ENCODE measurements around the gene ZNF282.

ZNF282 gene

DNA sequence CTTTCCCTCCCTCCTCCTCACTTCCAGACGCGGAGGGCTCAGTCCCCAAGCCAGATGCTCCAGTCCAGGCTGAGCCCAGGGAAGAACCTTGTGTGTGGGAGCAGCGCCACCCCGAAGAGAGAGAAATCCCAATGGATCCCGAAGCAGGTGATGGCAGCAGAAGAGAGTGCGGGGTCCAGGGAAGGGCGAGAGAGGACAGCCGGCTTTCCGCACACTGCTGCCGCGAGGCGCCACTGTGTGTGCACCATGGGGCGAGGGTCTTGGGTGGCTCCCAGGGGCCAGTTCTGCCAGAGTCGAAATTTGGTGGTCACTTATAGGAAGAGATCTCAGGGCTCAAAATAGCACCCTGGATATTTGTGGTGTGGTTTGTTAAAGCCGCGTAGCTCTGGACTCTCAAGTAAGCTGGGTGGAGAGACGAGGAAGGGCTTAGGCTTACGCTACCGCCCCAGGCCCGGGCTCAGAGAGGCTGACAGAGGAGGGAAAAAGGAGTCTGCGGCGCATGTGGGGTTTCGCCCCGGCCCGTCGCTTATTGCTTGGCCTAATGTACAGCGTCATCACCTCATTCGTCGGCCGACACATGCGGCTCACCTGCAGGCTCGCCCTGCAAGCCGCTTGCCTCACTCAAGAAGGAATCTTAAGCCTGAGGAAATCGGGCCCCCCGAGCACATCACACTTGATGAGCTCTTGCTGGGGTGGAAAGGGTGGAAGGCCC lies 12.1 kb downstream of the ZNF282 start:
- no peak overlapping the region for H3K4me3 ChIP-seq (ENCODE audit: insufficient read depth, low read depth, low read length, poor library complexity, severe bottlenecking)
- H3K27ac ChIP-seq (ENCODE audit: insufficient read depth, low read length, poor library complexity, severe bottlenecking), result no peak overlapping the region
- no peaks in the 10 kb centered on the region for H3K27me3 ChIP-seq (replicated peaks; ENCODE audit: control insufficient read depth, insufficient read depth, low read length, poor library complexity, severe bottlenecking)
- H3K36me3 ChIP-seq (ENCODE audit: control insufficient read depth, insufficient read depth, low read length), result peaks cover 56% of the 10 kb centered on the region
- DNase-seq, result no peak
- no peaks in the 10 kb centered on the region for H3K9me3 ChIP-seq (ENCODE audit: control insufficient read depth, low read length)
- H3K4me1 ChIP-seq (ENCODE audit: control insufficient read depth, insufficient read depth, low read length, poor library complexity, severe bottlenecking), result no peaks in the 10 kb centered on the region

DNA sequence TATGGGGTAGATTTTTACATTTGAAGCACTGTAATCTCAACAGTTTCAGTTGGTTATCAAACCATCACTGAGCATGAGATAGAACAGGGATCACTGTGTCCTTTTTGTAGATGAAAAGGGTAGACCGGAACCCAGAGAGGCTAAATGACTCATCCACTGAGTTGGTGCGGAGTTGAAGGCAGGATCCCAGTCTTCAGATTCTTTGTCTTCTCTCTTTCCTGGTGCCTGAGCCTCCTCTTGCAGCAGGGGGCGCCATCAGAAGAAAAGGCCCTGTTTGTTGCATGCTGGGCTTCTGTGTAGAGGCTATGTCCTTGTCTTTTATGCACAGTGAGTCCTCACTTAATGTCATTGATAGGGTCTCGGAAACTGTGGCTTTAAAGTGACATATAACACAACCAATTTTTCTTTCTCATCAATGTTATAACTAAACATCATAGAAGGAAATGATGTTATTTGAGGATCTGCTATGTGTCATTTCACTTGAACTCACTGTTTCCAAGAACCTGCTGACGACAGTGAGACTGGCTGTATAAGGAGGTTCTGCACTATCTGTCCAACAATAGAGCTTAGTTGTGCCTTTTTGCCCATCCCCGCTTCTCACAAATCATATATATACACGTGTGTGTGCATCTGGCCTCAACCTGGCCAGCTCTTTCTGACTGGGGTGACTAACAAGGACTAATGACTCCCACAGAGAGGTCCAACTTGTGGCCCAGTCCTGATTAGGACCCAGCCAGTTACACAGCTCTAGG lies 14.3 kb downstream of the ZNF282 start:
- H3K4me3 ChIP-seq (ENCODE audit: insufficient read depth, low read depth, low read length, poor library complexity, severe bottlenecking), result no peak overlapping the region
- H3K27me3 ChIP-seq (replicated peaks; ENCODE audit: control insufficient read depth, insufficient read depth, low read length, poor library complexity, severe bottlenecking), result no peaks in the 10 kb centered on the region
- H3K9me3 ChIP-seq (ENCODE audit: control insufficient read depth, low read length), result no peaks in the 10 kb centered on the region
- peak; percentile 12 to 40 (median 36) for DNase-seq
- H3K4me1 ChIP-seq (ENCODE audit: control insufficient read depth, insufficient read depth, low read length, poor library complexity, severe bottlenecking), result no peaks in the 10 kb centered on the region
- H3K36me3 ChIP-seq (ENCODE audit: control insufficient read depth, insufficient read depth, low read length), result peaks cover 64% of the 10 kb centered on the region
- H3K27ac ChIP-seq (ENCODE audit: insufficient read depth, low read length, poor library complexity, severe bottlenecking), result no peak overlapping the region

- H3K27me3 ChIP-seq (replicated peaks; ENCODE audit: control insufficient read depth, insufficient read depth, low read length, poor library complexity, severe bottlenecking), result no peaks in the 10 kb centered on the region
- no peaks in the 10 kb centered on the region for H3K4me1 ChIP-seq (ENCODE audit: control insufficient read depth, insufficient read depth, low read length, poor library complexity, severe bottlenecking)
- no peak overlapping the region for H3K27ac ChIP-seq (ENCODE audit: insufficient read depth, low read length, poor library complexity, severe bottlenecking)
- H3K36me3 ChIP-seq (ENCODE audit: control insufficient read depth, insufficient read depth, low read length), result peaks cover 69% of the 10 kb centered on the region
- H3K4me3 ChIP-seq (ENCODE audit: insufficient read depth, low read depth, low read length, poor library complexity, severe bottlenecking), result no peak overlapping the region
- no peak for DNase-seq
- H3K9me3 ChIP-seq (ENCODE audit: control insufficient read depth, low read length), result no peaks in the 10 kb centered on the region
Observed at GRCh38 chr7:149210551-149210950, 15.2 kb downstream of the ZNF282 start.

GRCh38 chr7:149214020-149214720 lies 18.8 kb downstream of the ZNF282 start:
- no peak overlapping the region for H3K27ac ChIP-seq (ENCODE audit: insufficient read depth, low read length, poor library complexity, severe bottlenecking)
- peaks cover 60% of the 10 kb centered on the region for H3K36me3 ChIP-seq (ENCODE audit: control insufficient read depth, insufficient read depth, low read length)
- H3K4me1 ChIP-seq (ENCODE audit: control insufficient read depth, insufficient read depth, low read length, poor library complexity, severe bottlenecking), result no peaks in the 10 kb centered on the region
- no peak for DNase-seq
- H3K27me3 ChIP-seq (replicated peaks; ENCODE audit: control insufficient read depth, insufficient read depth, low read length, poor library complexity, severe bottlenecking), result no peaks in the 10 kb centered on the region
- no peaks in the 10 kb centered on the region for H3K9me3 ChIP-seq (ENCODE audit: control insufficient read depth, low read length)
- no peak overlapping the region for H3K4me3 ChIP-seq (ENCODE audit: insufficient read depth, low read depth, low read length, poor library complexity, severe bottlenecking)

GRCh38 chr7:149216402-149216801 lies 21.1 kb downstream of the ZNF282 start:
- Histone ChIP-seq H3K27me3 (replicated peaks; ENCODE audit: control insufficient read depth, insufficient read depth, low read length, poor library complexity, severe bottlenecking) (no peaks in the 10 kb centered on the region), H3K27ac (ENCODE audit: insufficient read depth, low read length, poor library complexity, severe bottlenecking) (no peak overlapping the region), H3K4me3 (ENCODE audit: insufficient read depth, low read depth, low read length, poor library complexity, severe bottlenecking) (no peak overlapping the region), H3K9me3 (ENCODE audit: control insufficient read depth, low read length) (no peaks in the 10 kb centered on the region), H3K4me1 (ENCODE audit: control insufficient read depth, insufficient read depth, low read length, poor library complexity, severe bottlenecking) (no peaks in the 10 kb centered on the region), H3K36me3 (ENCODE audit: control insufficient read depth, insufficient read depth, low read length) (peaks cover 66% of the 10 kb centered on the region)
- DNase-seq, result no peak

- Histone ChIP-seq H3K36me3 (ENCODE audit: control insufficient read depth, insufficient read depth, low read length) (peaks cover 59% of the 10 kb centered on the region), H3K4me1 (ENCODE audit: control insufficient read depth, insufficient read depth, low read length, poor library complexity, severe bottlenecking) (no peaks in the 10 kb centered on the region), H3K9me3 (ENCODE audit: control insufficient read depth, low read length) (no peaks in the 10 kb centered on the region), H3K27ac (ENCODE audit: insufficient read depth, low read length, poor library complexity, severe bottlenecking) (no peak overlapping the region), H3K27me3 (replicated peaks; ENCODE audit: control insufficient read depth, insufficient read depth, low read length, poor library complexity, severe bottlenecking) (no peaks in the 10 kb centered on the region), H3K4me3 (ENCODE audit: insufficient read depth, low read depth, low read length, poor library complexity, severe bottlenecking) (no peak overlapping the region)
- DNase-seq, result no peak
Observed at GRCh38 chr7:149217570-149217969, 22.2 kb downstream of the ZNF282 start.

DNA sequence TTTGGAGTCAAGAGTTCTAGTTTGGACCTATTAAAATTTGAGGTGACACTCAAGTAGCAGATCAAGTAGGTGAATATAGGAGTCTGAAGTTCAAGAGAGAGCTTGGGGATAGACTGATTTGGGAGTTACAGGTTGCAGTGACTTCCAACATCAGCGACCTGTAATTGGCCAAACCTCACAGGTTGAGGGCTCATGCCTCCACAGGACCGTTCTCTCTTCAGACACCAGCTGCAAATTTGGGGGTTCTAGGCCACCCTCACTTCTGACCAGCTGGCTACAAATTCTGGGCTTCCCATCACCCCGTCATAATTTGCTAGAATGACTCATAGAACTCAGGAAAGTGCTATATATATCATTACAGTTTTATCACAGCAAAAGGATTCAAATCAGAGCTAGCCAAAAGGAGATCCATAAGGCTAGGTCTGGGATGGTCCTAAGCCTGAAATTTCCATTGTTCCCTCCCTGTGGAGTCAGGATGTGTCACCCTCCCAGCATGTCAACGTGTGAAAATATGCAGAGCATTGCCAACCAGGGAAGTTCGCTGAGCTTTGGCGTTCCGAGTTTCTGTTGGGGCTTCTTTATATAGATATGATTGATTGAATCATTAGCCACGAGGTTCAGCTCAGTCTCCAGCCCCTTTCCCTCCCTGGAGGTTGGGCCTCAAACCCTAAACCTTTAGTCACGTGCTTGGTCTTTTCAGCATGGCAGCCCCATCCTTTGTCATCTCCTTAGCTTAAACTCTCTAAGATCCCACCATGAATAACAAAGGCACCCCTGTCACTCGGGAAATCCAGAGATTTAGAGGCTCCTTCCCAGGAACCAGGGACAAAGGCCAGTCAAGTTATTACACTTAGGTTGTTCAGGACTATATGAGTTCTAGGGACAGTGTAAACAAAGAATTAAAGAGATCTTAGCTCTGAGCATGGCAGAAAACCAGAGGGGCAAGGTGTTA lies 23.4 kb downstream of the ZNF282 start:
- no peaks in the 10 kb centered on the region for H3K27me3 ChIP-seq (replicated peaks; ENCODE audit: control insufficient read depth, insufficient read depth, low read length, poor library complexity, severe bottlenecking)
- no peak for DNase-seq
- peaks cover 47% of the 10 kb centered on the region for H3K36me3 ChIP-seq (ENCODE audit: control insufficient read depth, insufficient read depth, low read length)
- no peaks in the 10 kb centered on the region for H3K9me3 ChIP-seq (ENCODE audit: control insufficient read depth, low read length)
- H3K27ac ChIP-seq (ENCODE audit: insufficient read depth, low read length, poor library complexity, severe bottlenecking), result no peak overlapping the region
- H3K4me3 ChIP-seq (ENCODE audit: insufficient read depth, low read depth, low read length, poor library complexity, severe bottlenecking), result no peak overlapping the region
- no peaks in the 10 kb centered on the region for H3K4me1 ChIP-seq (ENCODE audit: control insufficient read depth, insufficient read depth, low read length, poor library complexity, severe bottlenecking)

DNA sequence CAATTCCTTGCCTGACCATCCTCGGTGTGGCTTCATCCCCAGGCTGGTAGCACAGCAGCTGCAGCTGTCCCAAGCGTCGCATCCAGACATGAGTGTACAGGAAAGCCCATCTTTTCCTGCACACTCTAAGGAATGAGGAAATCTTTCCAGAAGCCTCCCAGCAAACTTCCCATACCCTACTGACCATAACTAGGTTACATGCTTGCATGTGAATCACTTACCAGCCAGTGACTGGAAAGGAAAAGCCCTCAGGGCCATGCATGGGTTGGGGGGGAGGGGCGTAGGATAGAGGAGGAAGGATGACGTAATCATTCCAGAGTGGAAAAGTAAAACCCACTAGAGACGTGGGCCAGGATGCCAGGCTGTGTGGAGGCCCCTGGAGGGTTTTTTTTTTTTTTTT lies 25.2 kb downstream of the ZNF282 start:
- Histone ChIP-seq H3K27ac (ENCODE audit: insufficient read depth, low read length, poor library complexity, severe bottlenecking) (no peak overlapping the region), H3K4me3 (ENCODE audit: insufficient read depth, low read depth, low read length, poor library complexity, severe bottlenecking) (no peak overlapping the region), H3K4me1 (ENCODE audit: control insufficient read depth, insufficient read depth, low read length, poor library complexity, severe bottlenecking) (no peaks in the 10 kb centered on the region), H3K9me3 (ENCODE audit: control insufficient read depth, low read length) (no peaks in the 10 kb centered on the region), H3K27me3 (replicated peaks; ENCODE audit: control insufficient read depth, insufficient read depth, low read length, poor library complexity, severe bottlenecking) (no peaks in the 10 kb centered on the region), H3K36me3 (ENCODE audit: control insufficient read depth, insufficient read depth, low read length) (peaks cover 44% of the 10 kb centered on the region)
- DNase-seq, result no peak

GRCh38 chr7:149223176-149223575 lies 27.8 kb downstream of the ZNF282 start:
- Histone ChIP-seq H3K27me3 (replicated peaks; ENCODE audit: control insufficient read depth, insufficient read depth, low read length, poor library complexity, severe bottlenecking) (no peaks in the 10 kb centered on the region), H3K4me3 (ENCODE audit: insufficient read depth, low read depth, low read length, poor library complexity, severe bottlenecking) (no peak overlapping the region), H3K36me3 (ENCODE audit: control insufficient read depth, insufficient read depth, low read length) (peaks cover 39% of the 10 kb centered on the region), H3K4me1 (ENCODE audit: control insufficient read depth, insufficient read depth, low read length, poor library complexity, severe bottlenecking) (no peaks in the 10 kb centered on the region), H3K9me3 (ENCODE audit: control insufficient read depth, low read length) (no peaks in the 10 kb centered on the region), H3K27ac (ENCODE audit: insufficient read depth, low read length, poor library complexity, severe bottlenecking) (no peak overlapping the region)
- DNase-seq, result no peak
